ENCODE measurements around the gene SUPT20HL1. TPM values are rescaled to one million over a fixed set of nuclear protein-coding genes. Genes with fewer than 3 reads are reported as not detected.
"Not testable (repeated sequence)": the region's sequence is repeated elsewhere in the genome, so short reads cannot be mapped to it uniquely, and the experiment has no call there.

SUPT20HL1 gene
- total RNA-seq, 1 donor from 2014 or later = not detected

DNA sequence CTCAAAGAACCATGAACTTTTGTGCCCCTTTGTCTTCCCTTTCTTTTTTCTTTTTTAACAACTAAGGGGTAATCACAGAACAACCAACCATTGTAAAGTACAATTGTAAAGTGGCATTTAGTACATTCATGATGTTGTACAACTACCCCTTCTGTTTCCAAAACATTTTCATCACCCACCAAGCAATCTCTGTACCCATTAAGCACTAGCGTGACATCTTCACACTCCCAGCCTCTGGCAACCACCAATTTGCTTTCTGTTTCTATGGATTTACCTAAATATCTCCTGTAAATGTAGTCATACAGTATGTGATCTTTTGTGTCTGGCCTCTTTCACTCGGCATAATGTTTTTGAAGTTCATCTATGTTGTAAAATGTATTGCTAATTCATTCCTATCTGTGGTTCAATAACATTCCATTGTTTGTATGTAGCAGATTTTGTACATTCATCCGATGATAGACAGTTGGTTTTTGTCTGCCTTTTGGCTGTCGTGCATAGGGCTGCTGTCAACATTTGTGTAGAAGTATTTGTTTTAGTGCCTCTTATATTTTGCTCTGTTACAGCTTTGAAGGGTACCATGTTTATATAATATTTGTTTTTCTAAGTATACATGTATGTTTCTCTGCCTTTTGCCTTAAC is 6.4 kb downstream of the SUPT20HL1 start:
- intact Hi-C loops (cut with micrococcal nuclease) = loop anchor here (2.0 kb wide), 2 partner anchors 58 to 286 kb away; no protein-coding TSS in a partner anchor
- peak overlapping the region; percentile 30 for H3K4me3 Mint-ChIP-seq

DNA sequence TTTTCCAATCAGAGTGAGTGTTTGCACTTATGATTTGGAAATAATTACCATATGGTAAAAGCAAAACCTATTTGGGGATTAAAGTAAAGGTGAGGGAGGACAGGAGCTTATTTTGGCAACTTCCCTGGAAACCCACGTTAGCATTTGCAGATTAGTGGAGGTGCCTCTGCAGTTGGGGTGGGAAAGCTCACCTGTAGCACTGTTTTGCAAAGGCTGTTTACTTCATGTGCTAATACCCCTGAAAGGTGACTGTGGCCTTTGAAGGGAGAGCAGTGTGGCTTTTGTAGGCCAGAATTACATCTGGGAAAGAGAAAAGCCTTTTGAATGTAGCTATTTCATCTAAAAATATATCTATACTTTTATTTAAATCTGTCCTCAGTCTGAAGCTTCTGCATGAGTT is 9.4 kb downstream of the SUPT20HL1 start:
- Mint-ChIP-seq H3K27ac (peak overlapping the region; percentile 86), H3K4me3 (no peak overlapping the region), H3K27me3 (ENCODE audit: insufficient read depth) (no peaks in the 10 kb centered on the region), H3K4me1 (ENCODE audit: low read depth) (peaks cover 46% of the 10 kb centered on the region), H3K36me3 (ENCODE audit: low read depth) (no peaks in the 10 kb centered on the region), H3K9me3 (no peaks in the 10 kb centered on the region)
- DNase-seq (ENCODE audit: low spot score) = no peak
- intact Hi-C loops (cut with micrococcal nuclease) = loop anchor here (2.0 to 5.0 kb wide), 3 partner anchors 25 to 112 kb away; no protein-coding TSS in a partner anchor

More for the DNA sequence above, 6.4 kb downstream of the SUPT20HL1 start:
- H3K4me1 Mint-ChIP-seq (ENCODE audit: low read depth) = peaks cover 50% of the 10 kb centered on the region
- H3K27ac Mint-ChIP-seq = peak overlapping the region; percentile 86
- not testable (repeated sequence) for H3K9me3 Mint-ChIP-seq; H3K36me3 Mint-ChIP-seq (ENCODE audit: low read depth); H3K27me3 Mint-ChIP-seq (ENCODE audit: insufficient read depth); DNase-seq (ENCODE audit: low spot score)

DNA sequence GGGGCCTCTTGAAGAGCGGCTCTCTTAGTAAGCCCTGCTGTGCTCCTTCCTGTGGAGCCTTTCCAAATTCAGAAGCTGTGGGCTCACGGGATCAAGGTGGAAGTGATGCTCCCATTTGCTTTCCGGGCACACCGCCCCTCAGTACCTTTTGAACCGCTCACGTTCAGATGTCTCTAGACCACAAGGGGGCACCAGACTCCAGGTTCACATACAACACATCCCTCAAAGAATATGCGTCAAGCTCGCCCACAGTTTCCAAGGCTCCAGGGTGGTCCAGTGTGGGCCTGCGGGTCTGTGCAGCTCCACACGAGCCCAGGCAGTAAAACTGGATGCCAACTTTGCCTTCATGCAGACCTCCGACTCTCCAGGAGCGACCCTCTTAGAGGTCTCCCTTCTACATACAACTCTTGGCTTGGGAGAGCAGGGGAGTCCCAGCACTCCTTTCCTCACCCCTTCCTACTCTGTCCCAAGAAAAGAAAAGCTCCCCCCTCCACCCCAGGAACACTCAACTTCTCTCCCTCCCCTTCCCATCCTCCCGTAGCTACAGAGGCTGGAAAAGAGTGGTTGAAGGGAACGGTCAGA is 11.0 kb downstream of the SUPT20HL1 start:
- H3K27me3 Mint-ChIP-seq (ENCODE audit: insufficient read depth) = no peaks in the 10 kb centered on the region
- peak overlapping the region; percentile 86 for H3K27ac Mint-ChIP-seq
- peak overlapping the region; percentile 73 for H3K4me3 Mint-ChIP-seq

DNA sequence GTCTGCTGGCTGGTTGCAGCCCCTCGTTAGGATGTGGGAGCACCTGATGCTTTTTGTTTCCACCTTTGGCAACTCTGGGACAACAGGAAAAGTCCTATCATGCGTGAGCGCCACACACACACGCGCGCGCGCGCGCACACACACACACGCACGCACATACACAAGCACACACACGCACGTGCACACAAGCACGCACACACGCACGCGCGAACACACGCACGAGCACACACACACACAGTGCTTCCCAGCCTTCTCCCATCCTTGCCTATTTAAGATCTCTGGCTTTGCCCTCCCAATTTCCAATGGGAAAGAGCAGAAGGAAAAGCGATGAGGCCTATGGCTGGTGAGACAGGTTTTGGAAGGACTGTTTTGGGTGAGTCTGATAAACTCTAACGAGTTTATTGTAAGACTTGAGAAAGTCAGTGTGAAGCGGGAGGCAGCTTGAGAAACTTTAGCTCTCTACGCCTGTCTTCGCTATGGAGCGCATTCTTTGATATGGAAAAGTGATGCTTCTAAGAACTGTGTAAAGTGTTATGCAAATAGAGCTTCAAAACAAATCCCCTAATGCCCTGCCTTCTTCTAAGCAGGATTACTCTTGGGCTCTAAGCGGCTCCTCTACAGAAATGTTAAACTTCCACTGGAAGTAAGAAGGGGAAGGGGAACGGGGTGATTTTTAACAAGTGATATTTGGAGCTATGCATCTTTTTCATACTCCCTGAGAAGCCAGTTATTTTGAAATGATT is 11.8 kb downstream of the SUPT20HL1 start:
- no peaks in the 10 kb centered on the region for H3K9me3 Mint-ChIP-seq
- H3K27ac Mint-ChIP-seq = no peak overlapping the region
- no peaks in the 10 kb centered on the region for H3K36me3 Mint-ChIP-seq (ENCODE audit: low read depth)
- intact Hi-C loops (cut with micrococcal nuclease) = loop anchor here (5.0 kb wide), 1 partner anchor 110 kb away; no protein-coding TSS in a partner anchor
- H3K4me3 Mint-ChIP-seq = no peak overlapping the region
- H3K27me3 Mint-ChIP-seq (ENCODE audit: insufficient read depth) = no peaks in the 10 kb centered on the region
- H3K4me1 Mint-ChIP-seq (ENCODE audit: low read depth) = peaks cover 36% of the 10 kb centered on the region
- DNase-seq (ENCODE audit: low spot score) = no peak

More for the DNA sequence above, 11.0 kb downstream of the SUPT20HL1 start:
- Mint-ChIP-seq H3K4me1 (ENCODE audit: low read depth) (peaks cover 40% of the 10 kb centered on the region), H3K9me3 (no peaks in the 10 kb centered on the region), H3K36me3 (ENCODE audit: low read depth) (no peaks in the 10 kb centered on the region)
- intact Hi-C loops (cut with micrococcal nuclease) = loop anchor here (1.0 to 5.0 kb wide), 5 partner anchors 23 to 128 kb away; no protein-coding TSS in a partner anchor
- DNase-seq (ENCODE audit: low spot score) = peak; percentile 34

DNA sequence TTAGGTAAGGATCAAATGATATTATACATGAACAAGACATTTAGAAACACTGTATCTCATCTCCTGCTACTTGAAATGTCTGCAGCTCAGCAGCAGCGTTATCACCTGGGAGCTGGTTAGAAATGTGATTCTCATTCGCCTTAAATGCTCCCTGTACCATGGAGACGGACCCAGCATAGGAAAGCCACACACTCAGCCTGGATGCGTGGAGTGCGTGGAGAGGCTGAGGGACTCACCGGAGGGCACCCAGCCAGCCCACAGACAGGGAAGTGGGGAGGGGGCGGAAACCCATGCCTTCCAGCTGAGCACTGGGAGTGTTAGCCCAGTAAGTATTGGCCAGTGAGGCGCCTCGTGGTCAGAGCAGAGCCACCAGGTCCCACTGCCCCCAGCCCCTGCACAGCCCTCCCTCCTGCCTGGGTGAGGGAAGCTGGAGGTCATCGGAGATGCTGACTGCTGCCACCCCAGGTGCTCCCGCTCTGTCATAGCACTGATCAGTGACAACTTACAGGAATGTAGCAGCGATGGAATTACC is 15.2 kb downstream of the SUPT20HL1 start:
- DNase-seq (ENCODE audit: low spot score) = no peak
- Mint-ChIP-seq H3K27ac (no peak overlapping the region), H3K4me3 (no peak overlapping the region), H3K9me3 (no peaks in the 10 kb centered on the region), H3K4me1 (ENCODE audit: low read depth) (peaks cover 13% of the 10 kb centered on the region), H3K36me3 (ENCODE audit: low read depth) (no peaks in the 10 kb centered on the region), H3K27me3 (ENCODE audit: insufficient read depth) (peaks cover 2% of the 10 kb centered on the region)
- intact Hi-C loops (cut with micrococcal nuclease) = no loop called here

DNA sequence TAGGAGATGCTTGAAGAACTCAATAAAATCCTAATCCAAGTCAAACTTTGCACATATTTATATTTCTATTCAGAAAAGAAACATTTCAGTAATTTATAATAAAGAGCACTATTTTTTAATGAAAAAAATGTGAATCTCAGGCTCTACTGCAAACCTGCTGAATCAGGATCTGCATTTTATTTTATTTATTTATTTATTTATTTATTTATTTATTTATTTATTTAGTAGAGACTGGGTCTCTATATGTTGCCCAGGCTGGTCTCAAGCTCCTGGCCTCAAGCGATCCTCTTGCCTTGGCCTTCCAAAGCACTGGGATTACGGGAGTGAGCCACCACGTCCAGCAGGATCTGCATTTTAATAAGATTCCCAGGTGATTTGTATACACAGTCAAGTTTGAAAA is 16.0 kb downstream of the SUPT20HL1 start:
- Mint-ChIP-seq H3K4me3 (no peak overlapping the region), H3K36me3 (ENCODE audit: low read depth) (no peaks in the 10 kb centered on the region), H3K4me1 (ENCODE audit: low read depth) (peaks cover 6% of the 10 kb centered on the region), H3K27ac (no peak overlapping the region), H3K27me3 (ENCODE audit: insufficient read depth) (peaks cover 2% of the 10 kb centered on the region), H3K9me3 (no peaks in the 10 kb centered on the region)
- intact Hi-C loops (cut with micrococcal nuclease) = no loop called here
- DNase-seq (ENCODE audit: low spot score) = no peak

DNA sequence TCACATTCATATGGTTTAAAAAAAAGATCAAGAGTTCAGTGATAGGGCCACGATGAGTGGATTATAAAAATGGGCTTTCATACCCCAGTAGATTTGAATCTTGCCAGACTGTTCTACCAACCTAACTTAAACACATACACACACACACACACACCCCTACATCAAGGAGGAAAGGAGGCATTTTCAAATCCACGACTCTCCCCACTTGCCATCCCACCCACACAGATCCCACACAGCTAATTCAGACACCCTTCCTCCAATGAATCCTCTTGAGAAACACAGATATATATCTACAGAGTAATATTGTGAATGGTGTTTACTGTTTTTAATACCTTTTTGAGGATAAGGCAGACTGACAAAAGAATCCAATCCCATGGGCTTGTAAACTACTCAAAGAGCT is 16.8 kb downstream of the SUPT20HL1 start:
- Mint-ChIP-seq H3K4me3 (no peak overlapping the region), H3K9me3 (no peaks in the 10 kb centered on the region), H3K27ac (no peak overlapping the region), H3K27me3 (ENCODE audit: insufficient read depth) (peaks cover 2% of the 10 kb centered on the region), H3K36me3 (ENCODE audit: low read depth) (no peaks in the 10 kb centered on the region), H3K4me1 (ENCODE audit: low read depth) (no peaks in the 10 kb centered on the region)
- intact Hi-C loops (cut with micrococcal nuclease) = no loop called here
- no peak for DNase-seq (ENCODE audit: low spot score)

DNA sequence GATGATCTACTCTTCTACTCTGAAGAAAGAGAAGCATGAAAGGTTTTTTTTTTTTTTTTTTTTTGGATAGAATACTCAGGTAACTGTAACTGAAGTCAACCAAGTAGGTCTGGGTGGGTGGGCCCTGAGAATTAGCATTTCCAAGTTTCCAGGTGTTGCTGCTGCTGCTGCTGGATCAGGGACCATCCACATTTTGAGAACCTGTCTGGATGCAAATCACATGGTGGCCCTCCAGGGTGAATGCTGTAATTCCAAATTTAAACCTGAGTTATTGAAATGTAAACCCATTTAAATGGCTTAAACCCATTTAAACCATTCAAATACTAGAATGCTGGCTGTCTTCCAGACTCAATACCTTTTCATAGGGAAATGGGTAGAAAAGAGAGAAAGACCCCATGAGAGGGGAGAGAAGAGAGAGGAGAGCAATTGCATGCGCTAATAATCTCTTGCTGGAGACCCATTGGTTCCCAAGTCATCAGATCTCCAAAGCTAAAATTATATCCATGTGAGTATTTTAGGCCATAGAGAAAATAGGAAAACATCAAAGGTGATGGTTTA is 17.6 kb downstream of the SUPT20HL1 start:
- Mint-ChIP-seq H3K36me3 (ENCODE audit: low read depth) (no peaks in the 10 kb centered on the region), H3K4me3 (no peak overlapping the region), H3K9me3 (no peaks in the 10 kb centered on the region), H3K27ac (no peak overlapping the region), H3K4me1 (ENCODE audit: low read depth) (no peaks in the 10 kb centered on the region), H3K27me3 (ENCODE audit: insufficient read depth) (peaks cover 8% of the 10 kb centered on the region)
- no peak for DNase-seq (ENCODE audit: low spot score)
- intact Hi-C loops (cut with micrococcal nuclease) = no loop called here

DNA sequence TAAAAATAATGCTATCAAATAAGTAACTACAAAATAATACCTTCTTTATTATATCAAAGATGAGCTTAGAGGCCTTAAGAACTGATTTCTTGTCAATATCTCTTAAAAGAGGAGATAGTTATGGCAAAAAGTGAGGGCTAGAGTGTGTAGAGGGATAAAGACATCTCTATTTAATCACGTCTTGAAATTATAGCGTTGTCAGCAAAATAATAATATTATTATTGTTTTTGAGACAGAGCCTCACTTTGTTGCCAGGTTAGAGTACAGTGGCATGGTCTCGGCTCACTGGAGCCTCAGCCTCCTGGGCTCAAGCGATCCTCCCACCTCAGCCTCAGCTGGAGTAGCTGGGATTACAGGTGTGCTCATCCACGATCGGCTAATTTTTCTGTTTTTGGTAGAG is 18.3 kb downstream of the SUPT20HL1 start:
- intact Hi-C loops (cut with micrococcal nuclease) = no loop called here
- Mint-ChIP-seq H3K9me3 (no peaks in the 10 kb centered on the region), H3K27ac (no peak overlapping the region), H3K36me3 (ENCODE audit: low read depth) (no peaks in the 10 kb centered on the region), H3K4me1 (ENCODE audit: low read depth) (no peaks in the 10 kb centered on the region), H3K4me3 (no peak overlapping the region), H3K27me3 (ENCODE audit: insufficient read depth) (peaks cover 8% of the 10 kb centered on the region)
- DNase-seq (ENCODE audit: low spot score) = no peak

DNA sequence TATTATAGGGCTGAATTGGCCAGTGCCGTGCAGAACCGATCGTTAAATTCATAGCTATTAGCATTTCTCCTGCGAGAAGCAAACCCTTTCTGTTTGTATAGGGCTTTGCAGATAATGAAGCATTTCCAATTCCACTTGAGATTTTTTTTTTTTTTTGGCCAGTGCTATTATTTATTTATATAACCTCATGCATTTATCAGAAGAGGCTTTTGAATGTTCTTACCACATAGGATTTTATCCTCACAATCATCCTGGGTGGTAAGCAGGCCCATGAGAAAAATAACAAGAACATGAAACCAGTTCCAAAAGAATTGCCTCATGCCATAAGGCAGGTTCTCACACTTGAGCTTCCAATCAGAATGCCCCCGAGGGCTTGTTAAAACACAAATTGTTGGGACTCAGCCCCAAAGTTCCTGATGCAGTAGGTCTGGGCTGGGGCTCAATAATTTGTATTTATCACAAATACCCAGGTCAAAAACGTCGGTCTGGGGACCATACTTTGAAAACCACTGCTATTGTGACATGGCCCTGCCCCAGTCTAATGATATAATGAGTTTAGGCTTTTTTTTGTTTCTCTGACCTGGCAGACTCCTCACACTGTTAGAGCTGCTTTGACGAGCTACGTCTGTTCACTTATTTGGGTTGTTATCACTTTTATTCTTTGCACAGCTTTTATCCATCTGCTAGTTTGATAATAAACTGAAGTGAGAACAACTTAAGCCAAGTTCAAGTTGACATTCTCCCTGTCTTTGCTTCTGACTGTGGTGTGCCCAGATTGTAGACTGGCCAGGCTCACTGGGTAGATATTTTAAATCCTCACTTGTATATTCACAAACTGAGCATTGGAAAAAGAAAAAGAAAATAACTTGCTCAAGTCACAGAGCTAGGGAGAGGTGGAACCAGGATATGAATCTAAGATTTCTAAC is 20.1 kb downstream of the SUPT20HL1 start:
- DNase-seq (ENCODE audit: low spot score) = no peak
- Mint-ChIP-seq H3K27me3 (ENCODE audit: insufficient read depth) (peaks cover 8% of the 10 kb centered on the region), H3K27ac (no peak overlapping the region)

DNA sequence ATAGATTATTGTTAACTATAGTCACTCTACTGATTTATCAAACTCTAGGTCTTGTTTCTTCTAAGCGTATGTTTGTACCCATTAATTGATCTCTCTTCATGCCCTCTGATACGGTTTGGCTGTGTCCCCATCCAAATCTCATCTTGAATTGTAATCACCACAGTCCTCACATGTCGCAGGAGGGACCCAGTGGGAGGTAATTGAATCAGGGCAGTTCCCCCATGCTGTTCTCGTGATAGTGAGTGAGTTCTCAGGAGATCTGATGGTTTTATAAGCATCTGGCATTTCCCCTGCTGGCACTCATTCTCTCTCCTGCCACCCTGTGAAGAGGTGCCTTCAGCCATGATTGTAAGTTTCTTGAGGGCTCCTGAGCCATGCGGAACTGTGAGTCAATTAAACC is 21.9 kb downstream of the SUPT20HL1 start:
- H3K27me3 Mint-ChIP-seq (ENCODE audit: insufficient read depth); H3K36me3 Mint-ChIP-seq (ENCODE audit: low read depth); H3K27ac Mint-ChIP-seq; H3K9me3 Mint-ChIP-seq; H3K4me3 Mint-ChIP-seq; DNase-seq (ENCODE audit: low spot score); intact Hi-C loops (cut with micrococcal nuclease); H3K4me1 Mint-ChIP-seq (ENCODE audit: low read depth): not testable (repeated sequence)

More for the DNA sequence above, 20.1 kb downstream of the SUPT20HL1 start:
- no peaks in the 10 kb centered on the region for H3K4me1 Mint-ChIP-seq (ENCODE audit: low read depth)
- H3K4me3 Mint-ChIP-seq = no peak overlapping the region
- intact Hi-C loops (cut with micrococcal nuclease) = no loop called here
- no peaks in the 10 kb centered on the region for H3K36me3 Mint-ChIP-seq (ENCODE audit: low read depth)
- no peaks in the 10 kb centered on the region for H3K9me3 Mint-ChIP-seq

DNA sequence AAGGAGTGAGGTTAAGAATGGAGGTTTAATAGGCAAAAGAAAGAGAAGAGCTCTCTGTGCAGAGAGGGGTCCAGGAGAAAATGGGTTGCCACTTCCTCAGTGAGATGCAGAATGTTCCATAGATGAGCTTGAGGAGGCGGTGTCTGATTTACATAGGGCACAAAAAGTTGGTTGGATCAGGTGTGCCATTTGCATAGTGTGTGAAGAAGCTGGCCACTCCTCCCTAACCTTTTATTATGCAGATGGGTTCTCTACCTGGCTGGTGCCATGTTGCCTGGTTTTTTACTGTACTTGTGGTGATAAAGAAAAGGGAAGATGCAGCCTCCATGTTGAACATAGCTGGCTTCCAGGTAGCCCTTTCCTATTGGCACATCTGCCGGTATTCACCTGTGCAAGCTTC is 27.3 kb downstream of the SUPT20HL1 start:
- peaks cover 3% of the 10 kb centered on the region for H3K27me3 Mint-ChIP-seq (ENCODE audit: insufficient read depth)
- no peaks in the 10 kb centered on the region for H3K36me3 Mint-ChIP-seq (ENCODE audit: low read depth)
- H3K27ac Mint-ChIP-seq = no peak overlapping the region
- no peak for DNase-seq (ENCODE audit: low spot score)
- H3K4me1 Mint-ChIP-seq (ENCODE audit: low read depth) = no peaks in the 10 kb centered on the region
- no peaks in the 10 kb centered on the region for H3K9me3 Mint-ChIP-seq
- intact Hi-C loops (cut with micrococcal nuclease) = no loop called here
- H3K4me3 Mint-ChIP-seq = no peak overlapping the region

All from activated T-helper 1 cell treated with anti-CD3 and anti-CD28 coated beads, Interleukin-12 subunit alpha, Interleukin-12 subunit beta, Interleukin-2, Interleukin-4 antibody, amounts not matched to agents 30 ng/mL and 10 ng/mL and 1 ng/mL, durations not matched to agents 14 hours and 24 hours and 36 hours (primary cell).